H9 (cell line): ENCODE results near the gene KDF1. TPM values are rescaled to one million over a fixed set of nuclear protein-coding genes. Genes with fewer than 3 reads are reported as not detected.

Experiments
- DNase-seq: peaks from one replicate; pipeline ENCODE4 v3.0.0-alpha.2; 2017
- H2AFZ ChIP-seq: one replicate; pipeline ENCODE4 v1.6.1; 2013; ENCODE audit warnings: mild to moderate bottlenecking, low read length, control low read depth, moderate library complexity
- H2AK5ac ChIP-seq: 2 replicates; pipeline ENCODE4 v1.6.1; 2013; ENCODE audit warnings: low read length, control low read depth, mixed read lengths; ENCODE audit not compliant: insufficient read length
- H2BK120ac ChIP-seq: one replicate; pipeline ENCODE4 v1.6.1; 2013; ENCODE audit warnings: low read depth, mild to moderate bottlenecking, low read length, control low read depth, inconsistent platforms; ENCODE audit not compliant: poor library complexity, severe bottlenecking
- H2BK12ac ChIP-seq: 2 replicates; pipeline ENCODE4 v1.6.1; 2013; ENCODE audit warnings: low read length, control low read depth, mixed read lengths, low read depth; ENCODE audit not compliant: insufficient read length
- H2BK15ac ChIP-seq: 2 replicates; pipeline ENCODE4 v1.6.1; 2013; ENCODE audit warnings: low read depth, low read length, control low read depth
- H2BK20ac ChIP-seq: one replicate; pipeline ENCODE4 v1.6.1; 2013; ENCODE audit warnings: low read depth, mild to moderate bottlenecking, low read length, control low read depth, inconsistent platforms; ENCODE audit not compliant: poor library complexity, severe bottlenecking
- H2BK5ac ChIP-seq: 2 replicates; pipeline ENCODE4 v1.6.1; 2013; ENCODE audit warnings: low read length, control low read depth, mixed read lengths; ENCODE audit not compliant: insufficient read length
- H3K14ac ChIP-seq: 2 replicates; pipeline ENCODE4 v1.6.1; 2013; ENCODE audit warnings: low read length, control low read depth; ENCODE audit not compliant: insufficient read depth
- H3K18ac ChIP-seq: 2 replicates; pipeline ENCODE4 v1.6.1; 2013; ENCODE audit warnings: low read depth, mild to moderate bottlenecking, mixed read lengths, low read length, control low read depth; ENCODE audit not compliant: insufficient read length
- H3K23ac ChIP-seq: 2 replicates; pipeline ENCODE4 v1.6.1; 2013; ENCODE audit warnings: low read length, control low read depth, mixed read lengths, low read depth; ENCODE audit not compliant: insufficient read length
- H3K23me2 ChIP-seq: 2 replicates; pipeline ENCODE4 v1.6.1; 2013; ENCODE audit warnings: low read depth, mild to moderate bottlenecking, mixed read lengths, low read length, control low read depth; ENCODE audit not compliant: insufficient read length, poor library complexity, severe bottlenecking
- H3K27ac ChIP-seq: 2 replicates; pipeline ENCODE4 v1.5.1; 2013; ENCODE audit warnings: low read length, control low read depth, mixed read lengths, low read depth; ENCODE audit not compliant: insufficient read length
- H3K27me3 ChIP-seq: 2 replicates; pipeline ENCODE4 v1.6.1; 2013; ENCODE audit warnings: low read length, control low read depth, inconsistent platforms; ENCODE audit not compliant: insufficient read depth
- H3K4ac ChIP-seq: 2 replicates; pipeline ENCODE4 v1.6.1; 2013; ENCODE audit warnings: low read depth, mild to moderate bottlenecking, control low read depth, inconsistent platforms, low read length, moderate library complexity
- H3K4me1 ChIP-seq: 2 replicates; pipeline ENCODE4 v1.6.1; 2013; ENCODE audit warnings: low read length, control low read depth, inconsistent platforms; ENCODE audit not compliant: insufficient read depth
- H3K4me2 ChIP-seq: 2 replicates; pipeline ENCODE4 v1.6.1; 2013; ENCODE audit warnings: low read length, control low read depth, mixed read lengths; ENCODE audit not compliant: insufficient read length, insufficient read depth
- H3K56ac ChIP-seq: 2 replicates; pipeline ENCODE4 v1.6.1; 2013; ENCODE audit warnings: low read depth, mild to moderate bottlenecking, mixed read lengths, low read length, control low read depth; ENCODE audit not compliant: insufficient read length
- H3K79me1 ChIP-seq: 2 replicates; pipeline ENCODE4 v1.6.1; 2013; ENCODE audit warnings: low read depth, mild to moderate bottlenecking, moderate library complexity, low read length, control low read depth, inconsistent platforms; ENCODE audit not compliant: insufficient read depth, poor library complexity, severe bottlenecking
- H3K79me2 ChIP-seq: 2 replicates; pipeline ENCODE4 v1.6.1; 2013; ENCODE audit warnings: low read length, control low read depth, inconsistent platforms; ENCODE audit not compliant: insufficient read depth
- H3K9ac ChIP-seq: 2 replicates; pipeline ENCODE4 v1.6.1; 2013; ENCODE audit warnings: low read length, control low read depth, mixed read lengths; ENCODE audit not compliant: insufficient read length; ENCODE audit errors: extremely low read depth
- H3K9me3 ChIP-seq: one replicate; pipeline ENCODE4 v1.6.1; 2013; ENCODE audit warnings: low read depth, low read length, inconsistent platforms; ENCODE audit not compliant: control insufficient read depth
- H3T11ph ChIP-seq: one replicate; pipeline ENCODE4 v1.6.1; 2013; ENCODE audit warnings: mild to moderate bottlenecking, low read length, control low read depth, inconsistent platforms
- H4K20me1 ChIP-seq: one replicate; pipeline ENCODE4 v1.6.1; 2013; ENCODE audit not compliant: control insufficient read depth, insufficient read length, insufficient read depth
- H4K5ac ChIP-seq: 2 replicates; pipeline ENCODE4 v1.6.1; 2013; ENCODE audit warnings: low read depth, mild to moderate bottlenecking, mixed read lengths, low read length, control low read depth; ENCODE audit not compliant: insufficient read length
- H4K8ac ChIP-seq: replicated peaks from 2 replicates; pipeline ENCODE4 v1.6.1; 2013; ENCODE audit warnings: low read length, control low read depth, mixed read lengths, low read depth; ENCODE audit not compliant: insufficient read length
- H4K91ac ChIP-seq: 2 replicates; pipeline ENCODE4 v1.6.1; 2013; ENCODE audit warnings: low read depth, mild to moderate bottlenecking, moderate library complexity, mixed read lengths, low read length, control low read depth; ENCODE audit not compliant: insufficient read length
- H3K27ac Mint-ChIP-seq, 3 experiments: 2 replicates in 2 of 3; 3 replicates in 1 of 3; pipeline ENCODE4 v1.8.0; 2020 to 2021; ENCODE audit warnings: mixed read lengths in 3 of 3, mild to moderate bottlenecking in 1 of 3, moderate library complexity in 1 of 3
- H3K27me3 Mint-ChIP-seq: 2 replicates; pipeline ENCODE4 v1.8.0; 2021; ENCODE audit warnings: low read depth, mild to moderate bottlenecking, moderate library complexity, mixed read lengths
- H3K36me3 Mint-ChIP-seq, 3 experiments: 2 replicates in 2 of 3; 3 replicates in 1 of 3; pipeline ENCODE4 v1.8.0; 2020 to 2021; ENCODE audit warnings: low read depth in 3 of 3, mixed read lengths in 3 of 3; ENCODE audit not compliant: insufficient read depth in 1 of 3
- H3K4me1 Mint-ChIP-seq, 2 experiments: 2 replicates each; pipeline ENCODE4 v1.8.0; 2020; ENCODE audit warnings: mixed read lengths in 2 of 2
- H3K4me3 Mint-ChIP-seq, 2 experiments: 2 replicates in 1 of 2; 3 replicates in 1 of 2; pipeline ENCODE4 v1.8.0; 2020 to 2021; ENCODE audit warnings: mild to moderate bottlenecking in 2 of 2, mixed read lengths in 2 of 2, moderate library complexity in 1 of 2
- H3K9me3 Mint-ChIP-seq, 2 experiments: 2 replicates in 1 of 2; 3 replicates in 1 of 2; pipeline ENCODE4 v1.8.0; 2020; ENCODE audit warnings: mild to moderate bottlenecking in 2 of 2, mixed read lengths in 2 of 2, moderate library complexity in 1 of 2
- CTCF ChIP-seq: fragments of 200-600 bp; sonication (generic); conservative IDR thresholded peaks from 3 replicates; pipeline ENCODE4 v1.8.0; 2021; ENCODE audit warnings: antibody characterized with exemption, mild to moderate bottlenecking
- WGBS: extraction: QIAGEN DNeasy Blood & Tissue Kit; methylation state at CpG from one replicate; pipeline ENCODE4 v1.1.7; 2013; ENCODE audit warnings: missing lambda C conversion rate, low lambda C conversion rate, mixed read lengths; ENCODE audit not compliant: insufficient read length; ENCODE audit errors: extremely low coverage; 5-methylcytosine and 5-hydroxymethylcytosine counted together
- total RNA-seq: library from RNA; stranded (reverse); gene quantifications from 2 replicates; pipeline ENCODE4 v1.2.1, GENCODE V29; 2021

Gene KDF1
- total RNA-seq, 1 experiment from 2014 or later, result 17.6 TPM

DNA sequence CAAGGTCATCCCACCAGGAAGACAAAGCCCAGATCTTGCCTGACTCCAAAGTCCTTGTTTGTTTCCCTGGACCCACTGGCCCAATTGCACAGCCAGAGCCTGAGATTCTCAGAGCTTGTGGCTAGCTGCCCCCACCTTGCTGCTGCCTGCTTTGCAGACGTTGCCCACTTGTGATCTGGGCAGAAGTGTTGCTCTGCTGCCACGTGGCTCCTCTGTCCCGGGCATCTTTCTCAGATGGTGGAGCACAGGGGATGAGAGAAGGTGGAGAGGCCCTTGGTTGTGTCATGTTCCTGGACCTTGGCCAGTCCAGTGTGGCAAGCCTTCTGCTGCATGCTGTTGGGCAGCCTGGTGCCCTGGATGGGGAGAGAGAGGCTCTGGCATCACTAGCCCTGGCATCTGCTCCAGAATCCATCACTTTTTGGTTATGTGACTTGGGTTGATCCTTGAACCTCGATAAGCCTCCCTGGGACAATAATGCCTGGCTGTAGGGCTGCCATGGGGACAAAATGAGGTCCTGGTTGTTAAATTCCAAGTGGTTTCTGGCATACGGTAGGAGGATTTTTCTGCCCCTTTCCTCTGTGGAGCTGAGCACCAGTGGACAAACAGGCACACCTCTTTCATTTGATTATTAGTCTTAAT, 44.9 kb downstream of the KDF1 start:
- Histone ChIP-seq H2BK120ac (no peak overlapping the region), H3K23me2 (peaks cover 3% of the 10 kb centered on the region), H2BK20ac (no peak overlapping the region), H3K14ac (no peak overlapping the region), H2AK5ac (no peak overlapping the region), H3K79me1 (no peaks in the 10 kb centered on the region), H3K27me3 (no peaks in the 10 kb centered on the region), H4K5ac (no peak overlapping the region), H4K91ac (no peak overlapping the region), H3K4me2 (no peak overlapping the region), H3K9ac (no peak overlapping the region), H3K4ac (no peak overlapping the region), H2AFZ (no peak overlapping the region), H3K27ac (no peak overlapping the region), H3K18ac (no peak overlapping the region), H3K23ac (no peak overlapping the region), H3T11ph (no peak overlapping the region), H4K8ac (no peak overlapping the region), H2BK5ac (no peak overlapping the region), H3K79me2 (no peaks in the 10 kb centered on the region), H3K4me1 (no peaks in the 10 kb centered on the region), H3K56ac (no peak overlapping the region), H2BK15ac (no peak overlapping the region), H3K9me3 (no peaks in the 10 kb centered on the region), H4K20me1 (no peaks in the 10 kb centered on the region), H2BK12ac (no peak overlapping the region)
- TF ChIP-seq CTCF, result no peak
- Mint-ChIP-seq H3K4me1 (no peaks in the 10 kb centered on the region), H3K36me3 (no peaks in the 10 kb centered on the region), H3K9me3 (no peaks in the 10 kb centered on the region), H3K4me3 (no peak overlapping the region), H3K27me3 (peaks cover 10% of the 10 kb centered on the region), H3K27ac (no peak overlapping the region)
- no CpG with 5 or more reads among the region's 5 CpGs for WGBS
- DNase-seq, result no peak
